AG04449 (cell line): ENCODE results near the gene TMTC1.

Experiments
- CTCF ChIA-PET: fragments of 350-600 bp; formaldehyde crosslinking; extraction: SDS; loops from one replicate; lab custom pipeline; 2021; ENCODE audit warnings: antibody characterized with exemption; lab: Yijun Ruan, JAX
- POLR2A ChIA-PET: fragments of 400-600, 350-600 bp; formaldehyde crosslinking; extraction: SDS; loops from one replicate; lab custom pipeline; 2020; ENCODE audit warnings: antibody characterized with exemption, inconsistent platforms; lab: Yijun Ruan, JAX
- DNase-seq: peaks from one replicate; pipeline ENCODE4 v3.0.0-alpha.2; 2010; ENCODE audit warnings: low read depth, low spot score
- H3K4me3 ChIP-seq: 2 replicates; pipeline ENCODE4 v1.5.1; 2011; ENCODE audit warnings: low read depth, mild to moderate bottlenecking, control low read depth, low read length
- TF ChIP-seq, protein P1 (sequence below): IDR thresholded peaks from one replicate; pipeline ENCODE4 v1.5.1; 2011; ENCODE audit warnings: mild to moderate bottlenecking, moderate library complexity, low read length, control low read depth, inconsistent platforms; ENCODE audit not compliant: insufficient read depth; ENCODE audit errors: missing control alignments

TMTC1 gene

GRCh38 chr12:29756741-29757390 lies 26.9 kb downstream of the TMTC1 start:
- TF ChIP-seq, protein P1, sequence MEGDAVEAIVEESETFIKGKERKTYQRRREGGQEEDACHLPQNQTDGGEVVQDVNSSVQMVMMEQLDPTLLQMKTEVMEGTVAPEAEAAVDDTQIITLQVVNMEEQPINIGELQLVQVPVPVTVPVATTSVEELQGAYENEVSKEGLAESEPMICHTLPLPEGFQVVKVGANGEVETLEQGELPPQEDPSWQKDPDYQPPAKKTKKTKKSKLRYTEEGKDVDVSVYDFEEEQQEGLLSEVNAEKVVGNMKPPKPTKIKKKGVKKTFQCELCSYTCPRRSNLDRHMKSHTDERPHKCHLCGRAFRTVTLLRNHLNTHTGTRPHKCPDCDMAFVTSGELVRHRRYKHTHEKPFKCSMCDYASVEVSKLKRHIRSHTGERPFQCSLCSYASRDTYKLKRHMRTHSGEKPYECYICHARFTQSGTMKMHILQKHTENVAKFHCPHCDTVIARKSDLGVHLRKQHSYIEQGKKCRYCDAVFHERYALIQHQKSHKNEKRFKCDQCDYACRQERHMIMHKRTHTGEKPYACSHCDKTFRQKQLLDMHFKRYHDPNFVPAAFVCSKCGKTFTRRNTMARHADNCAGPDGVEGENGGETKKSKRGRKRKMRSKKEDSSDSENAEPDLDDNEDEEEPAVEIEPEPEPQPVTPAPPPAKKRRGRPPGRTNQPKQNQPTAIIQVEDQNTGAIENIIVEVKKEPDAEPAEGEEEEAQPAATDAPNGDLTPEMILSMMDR, result no peak
- no peak overlapping the region for H3K4me3 ChIP-seq
- ChIA-PET POLR2A (no interaction called here), CTCF (no interaction called here)
- no peak for DNase-seq

GRCh38 chr12:29754235-29755189 lies 29.2 kb downstream of the TMTC1 start:
- no peak for DNase-seq
- TF ChIP-seq, protein P1, result no peak
- no peak overlapping the region for H3K4me3 ChIP-seq
- ChIA-PET POLR2A (no interaction called here), CTCF (interaction anchor here (0.6 kb wide), 1 partner anchor 91 kb away, joined by 3 read pairs; no protein-coding TSS in a partner anchor)

- CTCF ChIA-PET, result no interaction called here
- POLR2A ChIA-PET, result no interaction called here
- no peak overlapping the region for H3K4me3 ChIP-seq
- TF ChIP-seq, protein P1, result no peak
- DNase-seq, result no peak
Observed at GRCh38 chr12:29752121-29752520, 31.6 kb downstream of the TMTC1 start.

GRCh38 chr12:29751676-29752075 lies 32.1 kb downstream of the TMTC1 start:
- POLR2A ChIA-PET, result no interaction called here
- CTCF ChIA-PET, result no interaction called here

GRCh38 chr12:29750928-29751220 lies 32.9 kb downstream of the TMTC1 start:
- TF ChIP-seq, protein P1, result no peak
- ChIA-PET POLR2A (no interaction called here), CTCF (interaction anchor here (0.8 kb wide), 1 partner anchor 8 kb away, joined by 3 read pairs; no protein-coding TSS in a partner anchor)
- no peak for DNase-seq
- H3K4me3 ChIP-seq, result no peak overlapping the region

More at GRCh38 chr12:29751676-29752075, 32.1 kb downstream of the TMTC1 start:
- TF ChIP-seq, protein P1, result no peak
- no peak for DNase-seq
- H3K4me3 ChIP-seq, result no peak overlapping the region

DNA sequence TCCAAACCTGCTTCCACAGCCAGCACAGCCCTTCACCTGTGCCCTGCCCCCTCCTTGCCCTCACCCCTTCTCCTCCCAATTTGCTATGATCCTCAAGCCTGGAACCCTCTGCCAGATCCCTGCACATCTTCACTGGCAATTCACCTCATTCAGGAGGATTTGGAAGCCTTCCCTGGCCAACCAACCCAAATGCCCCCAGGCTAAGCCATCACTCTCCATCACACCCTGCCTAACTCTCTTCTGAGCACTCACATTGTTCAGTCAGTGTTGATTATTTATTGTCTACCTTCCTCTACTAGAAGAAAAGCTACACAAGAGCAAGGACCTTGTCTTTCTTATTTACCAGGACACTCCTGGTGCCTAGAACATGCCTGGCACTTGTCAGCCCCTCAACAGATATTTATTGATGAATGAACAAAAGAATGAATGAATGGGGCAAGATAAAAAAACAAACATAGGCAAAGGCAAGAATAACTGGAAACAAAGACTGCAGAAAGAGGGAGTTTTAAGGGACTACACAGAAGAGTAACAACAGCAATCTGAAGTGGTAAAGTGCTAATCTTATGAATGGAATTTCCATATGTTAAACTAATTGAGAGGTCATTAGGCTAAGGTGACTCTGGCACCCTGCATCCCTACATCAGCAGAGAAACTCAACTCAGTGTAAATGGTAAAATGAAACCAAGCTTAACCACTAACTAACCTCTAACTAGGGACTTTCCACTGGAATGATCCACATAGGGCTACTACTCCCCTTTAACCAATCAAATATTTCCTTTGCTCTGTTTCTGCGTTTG lies 33.4 kb downstream of the TMTC1 start:
- H3K4me3 ChIP-seq, result no peak overlapping the region
- CTCF ChIA-PET, result interaction anchor here (0.8 kb wide), 1 partner anchor 7 kb away, joined by 3 read pairs; no protein-coding TSS in a partner anchor
- POLR2A ChIA-PET, result no interaction called here
- TF ChIP-seq, protein P1, result no peak
- DNase-seq, result no peak
